ENCODE results near the gene PDE2A. TPM values are rescaled to one million over a fixed set of nuclear protein-coding genes. Genes with fewer than 3 reads are reported as not detected.
A peak's percentile ranks its signal among the peaks of the same experiment; 100 is the strongest.

PDE2A gene
- total RNA-seq, 1 donor from 2014 or later, result 3.0 TPM

DNA sequence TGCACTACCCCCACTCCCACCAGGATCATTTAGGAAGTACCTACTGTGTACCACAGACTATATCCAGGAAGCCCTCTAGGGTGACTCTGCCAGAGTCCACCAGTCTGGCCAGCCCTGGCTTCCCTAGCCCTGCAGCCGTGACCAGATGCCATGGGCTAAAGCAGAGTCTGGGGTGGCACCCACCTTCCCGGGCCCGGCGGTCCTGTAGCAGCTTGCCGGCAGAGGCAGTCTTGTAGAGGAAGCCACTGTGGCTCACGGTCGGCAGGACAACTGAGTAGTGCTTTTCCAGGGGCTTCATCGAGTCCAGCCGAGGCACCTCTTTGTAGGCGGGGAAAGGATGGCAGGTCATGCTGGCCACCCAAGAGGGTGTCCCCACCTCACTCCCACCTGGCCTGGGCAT lies 27.2 kb upstream of the PDE2A start:
- no peaks in the 10 kb centered on the region for H3K27me3 Mint-ChIP-seq (ENCODE audit: low read depth)
- no peaks in the 10 kb centered on the region for H3K9me3 Mint-ChIP-seq
- no peak overlapping the region for H3K27ac Mint-ChIP-seq (ENCODE audit: unreplicated experiment)
- TF ChIP-seq, protein P1, sequence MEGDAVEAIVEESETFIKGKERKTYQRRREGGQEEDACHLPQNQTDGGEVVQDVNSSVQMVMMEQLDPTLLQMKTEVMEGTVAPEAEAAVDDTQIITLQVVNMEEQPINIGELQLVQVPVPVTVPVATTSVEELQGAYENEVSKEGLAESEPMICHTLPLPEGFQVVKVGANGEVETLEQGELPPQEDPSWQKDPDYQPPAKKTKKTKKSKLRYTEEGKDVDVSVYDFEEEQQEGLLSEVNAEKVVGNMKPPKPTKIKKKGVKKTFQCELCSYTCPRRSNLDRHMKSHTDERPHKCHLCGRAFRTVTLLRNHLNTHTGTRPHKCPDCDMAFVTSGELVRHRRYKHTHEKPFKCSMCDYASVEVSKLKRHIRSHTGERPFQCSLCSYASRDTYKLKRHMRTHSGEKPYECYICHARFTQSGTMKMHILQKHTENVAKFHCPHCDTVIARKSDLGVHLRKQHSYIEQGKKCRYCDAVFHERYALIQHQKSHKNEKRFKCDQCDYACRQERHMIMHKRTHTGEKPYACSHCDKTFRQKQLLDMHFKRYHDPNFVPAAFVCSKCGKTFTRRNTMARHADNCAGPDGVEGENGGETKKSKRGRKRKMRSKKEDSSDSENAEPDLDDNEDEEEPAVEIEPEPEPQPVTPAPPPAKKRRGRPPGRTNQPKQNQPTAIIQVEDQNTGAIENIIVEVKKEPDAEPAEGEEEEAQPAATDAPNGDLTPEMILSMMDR (conservative IDR thresholded peaks at IDR 0.05), result no peak
- no peak for DNase-seq (ENCODE audit: low read depth, low spot score)
- no peak overlapping the region for H3K4me3 Mint-ChIP-seq
- no peaks in the 10 kb centered on the region for H3K36me3 Mint-ChIP-seq (ENCODE audit: low read depth)
- H3K4me1 Mint-ChIP-seq, result peaks cover 9% of the 10 kb centered on the region

DNA sequence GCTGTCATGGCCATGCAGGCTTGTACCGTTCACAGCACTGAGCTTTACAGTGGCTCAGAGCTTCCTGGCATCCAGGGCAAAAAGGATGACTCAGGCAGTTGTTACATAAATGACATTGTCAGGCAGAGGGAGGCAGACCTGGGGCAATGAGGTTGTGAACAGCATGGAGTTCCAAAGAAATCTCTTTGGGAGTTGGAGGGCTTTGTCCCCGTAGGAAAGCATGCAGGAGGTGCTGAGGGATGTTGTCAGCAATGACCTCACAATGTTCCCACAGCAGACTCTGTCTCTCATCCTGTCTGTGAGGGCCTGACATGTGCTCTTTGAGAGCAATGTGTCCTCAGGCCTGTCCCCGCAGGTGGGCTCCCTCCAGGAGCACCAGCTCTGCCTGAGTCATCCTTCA lies 25.9 kb upstream of the PDE2A start:
- no peaks in the 10 kb centered on the region for H3K27me3 Mint-ChIP-seq (ENCODE audit: low read depth)
- peak overlapping the region; percentile 90 for H3K27ac Mint-ChIP-seq (ENCODE audit: unreplicated experiment)
- H3K4me3 Mint-ChIP-seq, result no peak overlapping the region
- TF ChIP-seq, protein P1 (conservative IDR thresholded peaks at IDR 0.05), result no peak
- H3K36me3 Mint-ChIP-seq (ENCODE audit: low read depth), result peaks cover 3% of the 10 kb centered on the region
- no peaks in the 10 kb centered on the region for H3K9me3 Mint-ChIP-seq
- H3K4me1 Mint-ChIP-seq, result peaks cover 3% of the 10 kb centered on the region
- DNase-seq (ENCODE audit: low read depth, low spot score), result no peak

DNA sequence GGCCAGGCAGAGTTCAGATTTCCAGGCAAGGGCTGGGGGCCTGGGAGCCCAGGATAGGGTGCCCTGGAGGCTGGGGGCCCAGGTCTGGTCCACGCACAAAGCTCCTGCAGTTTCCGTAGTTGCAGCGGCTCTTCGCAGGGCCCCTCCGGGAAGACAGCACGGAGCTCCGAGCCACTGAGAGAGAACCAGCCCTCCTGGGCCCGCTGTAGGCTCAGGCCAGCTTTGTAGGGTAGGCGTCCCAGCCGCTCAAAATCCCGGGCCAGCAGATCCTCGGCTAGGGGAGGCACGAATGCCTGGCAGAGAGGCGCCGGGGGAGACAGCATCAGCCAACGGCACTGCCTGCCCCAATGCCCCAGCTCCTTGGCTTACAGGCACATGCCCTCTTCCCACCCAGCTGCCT lies 23.6 kb upstream of the PDE2A start:
- peaks cover 11% of the 10 kb centered on the region for H3K36me3 Mint-ChIP-seq (ENCODE audit: low read depth)
- no peak for DNase-seq (ENCODE audit: low read depth, low spot score)
- H3K4me3 Mint-ChIP-seq, result no peak overlapping the region
- no peaks in the 10 kb centered on the region for H3K4me1 Mint-ChIP-seq
- peak overlapping the region; percentile 94 for H3K27ac Mint-ChIP-seq (ENCODE audit: unreplicated experiment)
- H3K27me3 Mint-ChIP-seq (ENCODE audit: low read depth), result no peaks in the 10 kb centered on the region
- TF ChIP-seq, protein P1 (conservative IDR thresholded peaks at IDR 0.05), result no peak
- H3K9me3 Mint-ChIP-seq, result no peaks in the 10 kb centered on the region

DNA sequence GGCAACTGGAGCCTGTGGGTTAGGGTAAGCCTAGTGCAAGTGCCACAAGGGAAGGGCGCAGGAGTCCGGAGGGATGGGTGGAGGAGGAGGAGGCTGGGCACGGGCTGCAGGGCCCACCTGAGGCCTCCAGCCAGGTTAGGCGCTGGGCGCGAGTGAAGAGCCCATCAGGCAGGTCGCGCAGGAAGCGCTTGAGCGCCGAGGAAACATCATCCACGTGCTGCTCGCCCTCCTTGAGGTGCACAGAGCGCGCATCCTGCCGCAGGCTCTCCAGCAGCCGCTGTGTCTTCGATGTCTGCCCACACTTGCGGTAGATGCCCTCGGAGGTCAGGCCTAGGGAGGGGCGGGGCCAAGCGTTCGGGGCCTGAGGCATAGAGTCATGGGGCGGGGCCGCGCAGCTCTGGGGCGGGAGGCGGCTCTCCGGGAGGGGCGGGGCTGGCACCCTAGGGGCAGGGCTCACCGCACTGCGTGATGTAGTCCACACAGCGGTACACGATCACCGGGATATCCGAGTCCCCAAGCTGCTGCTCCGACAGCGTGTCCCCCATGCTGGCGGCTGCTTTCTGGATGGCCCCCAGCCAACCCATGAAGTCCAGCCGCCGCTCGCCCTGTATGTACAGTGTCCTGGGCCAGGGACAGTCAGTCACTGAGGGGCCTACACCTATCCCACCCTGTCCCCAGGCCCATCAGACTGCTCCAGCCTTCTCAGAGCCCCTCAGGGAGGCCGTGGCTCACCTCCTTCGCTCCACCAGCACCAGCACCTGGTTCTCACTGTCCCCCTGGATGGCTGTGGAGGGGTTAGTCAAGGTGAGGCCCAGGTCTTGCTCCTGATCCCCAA lies 22.9 kb upstream of the PDE2A start:
- H3K4me3 Mint-ChIP-seq, result no peak overlapping the region
- no peak for DNase-seq (ENCODE audit: low read depth, low spot score)
- no peak overlapping the region for H3K27ac Mint-ChIP-seq (ENCODE audit: unreplicated experiment)
- no peaks in the 10 kb centered on the region for H3K27me3 Mint-ChIP-seq (ENCODE audit: low read depth)
- H3K9me3 Mint-ChIP-seq, result no peaks in the 10 kb centered on the region
- no peaks in the 10 kb centered on the region for H3K4me1 Mint-ChIP-seq
- H3K36me3 Mint-ChIP-seq (ENCODE audit: low read depth), result peaks cover 11% of the 10 kb centered on the region
- TF ChIP-seq, protein P1 (conservative IDR thresholded peaks at IDR 0.05), result no peak

DNA sequence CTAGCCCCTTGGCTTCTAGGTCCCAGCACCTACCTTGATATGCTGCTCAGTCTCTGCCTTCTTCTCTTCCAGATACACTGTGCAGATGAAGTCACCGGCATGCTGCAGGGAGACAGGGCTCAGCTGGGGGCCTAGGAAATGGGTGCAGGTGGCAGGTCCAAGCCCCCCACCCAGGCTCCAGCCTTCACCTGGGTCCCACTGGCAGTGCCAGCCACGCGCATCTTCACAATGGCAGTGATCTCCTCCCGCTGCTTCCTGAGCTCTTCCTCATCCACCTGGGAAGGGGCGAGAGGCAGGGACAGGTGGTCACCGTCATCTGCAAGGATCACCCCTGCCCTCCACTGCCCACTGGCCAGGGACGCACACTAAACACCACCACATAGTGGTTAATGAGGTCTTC lies 21.1 kb upstream of the PDE2A start:
- no peak for DNase-seq (ENCODE audit: low read depth, low spot score)
- Mint-ChIP-seq H3K36me3 (ENCODE audit: low read depth) (peaks cover 11% of the 10 kb centered on the region), H3K4me1 (no peaks in the 10 kb centered on the region), H3K9me3 (no peaks in the 10 kb centered on the region), H3K27me3 (ENCODE audit: low read depth) (no peaks in the 10 kb centered on the region), H3K4me3 (no peak overlapping the region), H3K27ac (ENCODE audit: unreplicated experiment) (no peak overlapping the region)
- TF ChIP-seq, protein P1 (conservative IDR thresholded peaks at IDR 0.05), result no peak
